Liver (tissue), 3 donors: ENCODE measurements around the gene SHLD3.

Experiments
- CTCF ChIP-seq: fragments of 150-350 bp; IDR thresholded peaks from 2 replicates; pipeline ENCODE4 v1.5.1; 2017; ENCODE audit warnings: improper control_type of control experiment, low read depth, low read length; ENCODE audit not compliant: missing input control
- JUND ChIP-seq, 2 donors: IDR thresholded peaks; 2 replicates each; pipeline ENCODE4 v1.6.1; 2016; ENCODE audit warnings: antibody characterized with exemption in 2 of 2
- RAD21 ChIP-seq, 2 donors: IDR thresholded peaks; 2 replicates each; pipeline ENCODE4 v1.6.1; 2016; ENCODE audit warnings: antibody characterized with exemption in 2 of 2, mild to moderate bottlenecking in 2 of 2
- REST ChIP-seq: IDR thresholded peaks from 2 replicates; pipeline ENCODE4 v1.6.1; 2016; ENCODE audit warnings: antibody characterized with exemption, mild to moderate bottlenecking
- TAF1 ChIP-seq: conservative IDR thresholded peaks from 2 replicates; pipeline ENCODE4 v1.6.1; 2016; ENCODE audit warnings: antibody characterized with exemption, mild to moderate bottlenecking
- ZBTB33 ChIP-seq: IDR thresholded peaks from 2 replicates; pipeline ENCODE4 v1.6.1; 2016; ENCODE audit warnings: antibody characterized with exemption
- donor health status: healthy.
- donor health status: healthy.

GRCh38 chr5:65646938-65647337 lies 22.1 kb downstream of the SHLD3 start:
- TF ChIP-seq CTCF = no peak
- no peak for TF ChIP-seq JUND (IDR thresholded peaks at IDR 0.05)
- TF ChIP-seq ZBTB33 = no peak
- TF ChIP-seq TAF1 = no peak
- TF ChIP-seq RAD21 (IDR thresholded peaks at IDR 0.05) = no peak
- TF ChIP-seq REST = no peak
